Measurements from ENCODE around the gene LRRC58.

LRRC58 gene

DNA sequence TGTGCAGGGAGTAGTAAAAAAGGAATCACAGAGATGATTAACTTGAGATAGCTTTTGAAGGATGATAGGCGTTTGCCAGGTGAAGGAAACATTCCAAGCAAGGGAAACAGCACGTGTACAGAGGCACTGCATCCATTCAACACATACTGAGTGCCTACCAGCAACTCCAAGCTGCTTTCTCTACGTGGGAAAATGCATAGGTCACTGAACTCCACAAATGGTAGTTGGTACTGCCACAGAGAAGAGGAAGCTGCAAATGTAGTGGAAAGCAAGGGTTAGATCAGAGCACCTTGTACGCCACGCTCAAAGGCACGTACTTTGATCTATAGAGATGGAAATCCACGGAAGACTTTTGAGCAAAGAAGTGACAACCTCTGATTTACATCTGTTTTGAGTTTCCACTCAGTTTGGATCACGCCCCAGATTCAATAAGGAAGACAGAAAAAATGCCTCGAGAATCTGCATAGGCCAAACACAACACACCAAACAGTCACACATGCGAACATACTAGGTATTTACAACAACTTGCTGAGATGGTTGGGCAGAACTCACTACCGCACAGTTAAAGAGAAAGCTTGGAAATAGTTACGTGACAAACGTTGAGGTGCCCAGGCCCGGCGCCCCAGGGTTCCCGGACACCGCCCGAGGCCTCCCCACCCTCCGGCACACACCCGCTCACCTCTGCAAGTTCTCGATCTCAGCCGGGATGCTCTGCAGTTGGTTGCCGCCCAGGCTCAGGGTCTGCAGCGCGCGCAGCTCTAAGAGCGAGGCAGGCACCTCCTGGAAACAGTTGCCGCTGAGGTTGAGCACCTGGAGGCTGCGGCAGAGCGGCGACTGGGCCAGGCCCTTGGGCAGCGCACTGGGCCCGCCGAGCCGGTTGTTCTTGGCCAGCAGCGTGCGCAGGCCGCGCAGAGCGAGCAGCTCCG, 826 bp downstream of the LRRC58 start:
- TF ChIP-seq SIN3A (IDR thresholded peaks at IDR 0.05; ENCODE audit: borderline replicate concordance, insufficient read depth, low read length) (no peak), POLR2AphosphoS5 (IDR thresholded peaks at IDR 0.05; ENCODE audit: low read depth, low read length) (no peak), TAF1 (IDR thresholded peaks at IDR 0.05; ENCODE audit: borderline replicate concordance, insufficient read depth, low read length) (no peak), FOXP2 (optimal IDR thresholded peaks at IDR 0.05; ENCODE audit: borderline replicate concordance, extremely low read depth, extremely low read length, insufficient read depth) (no peak)
- TF ChIP-seq, protein P1, sequence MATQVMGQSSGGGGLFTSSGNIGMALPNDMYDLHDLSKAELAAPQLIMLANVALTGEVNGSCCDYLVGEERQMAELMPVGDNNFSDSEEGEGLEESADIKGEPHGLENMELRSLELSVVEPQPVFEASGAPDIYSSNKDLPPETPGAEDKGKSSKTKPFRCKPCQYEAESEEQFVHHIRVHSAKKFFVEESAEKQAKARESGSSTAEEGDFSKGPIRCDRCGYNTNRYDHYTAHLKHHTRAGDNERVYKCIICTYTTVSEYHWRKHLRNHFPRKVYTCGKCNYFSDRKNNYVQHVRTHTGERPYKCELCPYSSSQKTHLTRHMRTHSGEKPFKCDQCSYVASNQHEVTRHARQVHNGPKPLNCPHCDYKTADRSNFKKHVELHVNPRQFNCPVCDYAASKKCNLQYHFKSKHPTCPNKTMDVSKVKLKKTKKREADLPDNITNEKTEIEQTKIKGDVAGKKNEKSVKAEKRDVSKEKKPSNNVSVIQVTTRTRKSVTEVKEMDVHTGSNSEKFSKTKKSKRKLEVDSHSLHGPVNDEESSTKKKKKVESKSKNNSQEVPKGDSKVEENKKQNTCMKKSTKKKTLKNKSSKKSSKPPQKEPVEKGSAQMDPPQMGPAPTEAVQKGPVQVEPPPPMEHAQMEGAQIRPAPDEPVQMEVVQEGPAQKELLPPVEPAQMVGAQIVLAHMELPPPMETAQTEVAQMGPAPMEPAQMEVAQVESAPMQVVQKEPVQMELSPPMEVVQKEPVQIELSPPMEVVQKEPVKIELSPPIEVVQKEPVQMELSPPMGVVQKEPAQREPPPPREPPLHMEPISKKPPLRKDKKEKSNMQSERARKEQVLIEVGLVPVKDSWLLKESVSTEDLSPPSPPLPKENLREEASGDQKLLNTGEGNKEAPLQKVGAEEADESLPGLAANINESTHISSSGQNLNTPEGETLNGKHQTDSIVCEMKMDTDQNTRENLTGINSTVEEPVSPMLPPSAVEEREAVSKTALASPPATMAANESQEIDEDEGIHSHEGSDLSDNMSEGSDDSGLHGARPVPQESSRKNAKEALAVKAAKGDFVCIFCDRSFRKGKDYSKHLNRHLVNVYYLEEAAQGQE (IDR thresholded peaks at IDR 0.05; ENCODE audit: insufficient read depth in 1 of 2, low read depth in 2 of 2, low read length in 2 of 2): no peak

DNA sequence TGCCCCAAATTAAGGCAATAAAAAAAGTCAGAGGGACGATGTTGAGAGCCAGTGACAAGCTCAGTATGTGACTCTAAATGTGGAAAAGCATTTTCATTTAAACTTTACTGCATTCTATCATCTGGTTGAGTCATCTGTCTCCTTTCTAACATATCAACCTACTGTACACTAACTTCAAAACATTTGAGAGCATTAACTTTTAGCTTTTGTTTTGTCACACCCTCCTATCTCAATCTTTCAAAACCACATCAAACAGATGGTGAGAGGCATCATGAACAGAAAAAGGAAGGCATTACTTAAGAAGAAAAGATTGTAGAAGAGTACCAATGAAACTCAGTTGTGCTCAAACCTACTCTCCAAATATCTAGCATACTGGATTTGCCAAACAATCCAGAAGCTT, 4.8 kb downstream of the LRRC58 start:
- no peak for TF ChIP-seq FOXP2 (optimal IDR thresholded peaks at IDR 0.05; ENCODE audit: borderline replicate concordance, extremely low read depth, extremely low read length, insufficient read depth)
- TF ChIP-seq SIN3A (IDR thresholded peaks at IDR 0.05; ENCODE audit: borderline replicate concordance, insufficient read depth, low read length): no peak
- TF ChIP-seq, protein P1 (IDR thresholded peaks at IDR 0.05; ENCODE audit: insufficient read depth in 1 of 2, low read depth in 2 of 2, low read length in 2 of 2): no peak
- no peak for TF ChIP-seq TAF1 (IDR thresholded peaks at IDR 0.05; ENCODE audit: borderline replicate concordance, insufficient read depth, low read length)
- no peak for TF ChIP-seq POLR2AphosphoS5 (IDR thresholded peaks at IDR 0.05; ENCODE audit: low read depth, low read length)

DNA sequence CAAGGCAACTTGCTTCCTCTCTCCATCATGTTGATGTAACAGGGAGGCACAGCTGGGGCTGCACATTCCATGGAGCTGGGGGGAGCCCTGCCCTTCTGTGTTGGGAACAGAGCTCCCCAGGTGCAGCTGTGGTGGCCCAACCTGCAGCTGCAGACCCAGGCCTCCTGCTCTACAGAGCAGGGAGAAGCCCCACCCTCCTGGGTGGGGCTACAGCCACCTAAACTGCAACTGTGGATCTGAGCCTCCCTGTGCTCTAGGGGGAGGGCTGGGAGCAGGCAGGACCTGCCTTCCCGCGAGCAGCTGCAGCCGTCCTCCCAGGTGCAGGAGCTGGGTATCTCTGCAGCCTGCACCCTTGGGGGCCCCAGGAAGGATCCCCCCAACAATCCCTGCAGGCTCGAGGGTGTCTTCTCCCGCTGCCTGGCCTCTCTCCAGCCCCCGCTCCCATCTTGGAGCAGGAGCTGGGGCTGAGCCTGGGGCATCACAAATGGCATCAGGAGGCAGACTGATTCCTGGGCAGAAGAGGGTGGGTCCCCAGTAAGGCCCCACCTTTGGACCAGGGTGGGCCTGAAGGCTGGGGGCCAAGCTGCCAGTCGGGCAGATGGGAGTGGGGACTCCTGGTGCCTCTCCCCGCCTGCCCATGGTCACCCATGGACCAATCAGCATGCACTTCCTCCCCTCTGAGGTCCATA, 7.4 kb downstream of the LRRC58 start:
- TF ChIP-seq SIN3A (IDR thresholded peaks at IDR 0.05; ENCODE audit: borderline replicate concordance, insufficient read depth, low read length): no peak
- no peak for TF ChIP-seq FOXP2 (optimal IDR thresholded peaks at IDR 0.05; ENCODE audit: borderline replicate concordance, extremely low read depth, extremely low read length, insufficient read depth)
- TF ChIP-seq, protein P1 (IDR thresholded peaks at IDR 0.05; ENCODE audit: insufficient read depth in 1 of 2, low read depth in 2 of 2, low read length in 2 of 2): no peak
- TF ChIP-seq TAF1 (IDR thresholded peaks at IDR 0.05; ENCODE audit: borderline replicate concordance, insufficient read depth, low read length): no peak
- TF ChIP-seq POLR2AphosphoS5 (IDR thresholded peaks at IDR 0.05; ENCODE audit: low read depth, low read length): no peak

DNA sequence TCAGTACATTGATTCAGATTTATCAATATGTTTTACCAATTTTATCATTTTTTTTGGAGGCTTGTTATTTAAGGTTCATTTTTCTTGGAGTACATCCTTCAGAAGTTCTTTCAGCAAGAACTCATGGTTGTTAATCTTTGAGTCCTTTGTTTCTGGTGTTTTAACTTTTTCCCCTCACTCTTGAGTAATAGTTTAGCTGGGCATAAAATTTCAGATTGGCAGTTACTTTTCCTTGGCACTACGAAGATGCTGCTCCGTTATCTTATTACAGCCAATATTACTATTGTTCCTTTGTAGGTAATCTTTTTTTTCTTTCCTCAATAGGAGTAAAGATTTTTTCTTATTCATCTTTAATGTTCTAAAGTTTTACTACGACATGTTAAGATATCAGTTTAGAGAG, 9.8 kb downstream of the LRRC58 start:
- no peak for TF ChIP-seq POLR2AphosphoS5 (IDR thresholded peaks at IDR 0.05; ENCODE audit: low read depth, low read length)
- TF ChIP-seq, protein P1 (IDR thresholded peaks at IDR 0.05; ENCODE audit: insufficient read depth in 1 of 2, low read depth in 2 of 2, low read length in 2 of 2): no peak
- no peak for TF ChIP-seq SIN3A (IDR thresholded peaks at IDR 0.05; ENCODE audit: borderline replicate concordance, insufficient read depth, low read length)
- no peak for TF ChIP-seq FOXP2 (optimal IDR thresholded peaks at IDR 0.05; ENCODE audit: borderline replicate concordance, extremely low read depth, extremely low read length, insufficient read depth)
- no peak for TF ChIP-seq TAF1 (IDR thresholded peaks at IDR 0.05; ENCODE audit: borderline replicate concordance, insufficient read depth, low read length)
